Measurements from ENCODE around the gene CHST11.

DNA sequence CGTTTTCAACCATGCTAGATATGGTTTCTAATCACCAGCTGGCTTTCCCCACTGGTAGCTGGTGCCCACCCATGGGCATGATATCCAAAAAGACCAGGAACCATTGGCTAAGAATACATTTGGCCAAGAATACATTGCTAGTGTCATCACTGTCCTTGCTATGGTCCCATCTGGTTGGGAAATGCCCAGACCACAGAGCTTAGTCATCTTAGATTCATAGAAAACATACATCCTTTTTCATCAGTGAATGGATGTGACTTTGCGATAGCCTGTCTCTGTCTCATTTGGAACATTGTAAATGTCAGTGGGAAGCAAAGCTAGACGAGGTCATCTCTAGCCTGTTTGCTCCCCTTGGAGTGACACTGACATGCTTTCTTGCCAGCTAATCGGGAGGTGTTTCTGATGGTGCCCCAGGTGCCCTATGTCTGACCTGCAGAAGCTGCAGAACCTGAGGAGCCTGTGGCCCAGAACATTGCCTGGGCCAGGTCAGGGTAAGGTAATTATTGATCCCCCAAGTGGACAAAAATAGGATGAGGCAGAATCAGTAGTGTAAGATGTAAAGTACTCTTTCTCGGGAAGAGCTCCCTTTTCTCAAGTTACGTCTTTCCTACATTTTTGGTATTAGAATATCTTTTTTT lies 306.5 kb downstream of the CHST11 start:
- TF ChIP-seq, protein P1, sequence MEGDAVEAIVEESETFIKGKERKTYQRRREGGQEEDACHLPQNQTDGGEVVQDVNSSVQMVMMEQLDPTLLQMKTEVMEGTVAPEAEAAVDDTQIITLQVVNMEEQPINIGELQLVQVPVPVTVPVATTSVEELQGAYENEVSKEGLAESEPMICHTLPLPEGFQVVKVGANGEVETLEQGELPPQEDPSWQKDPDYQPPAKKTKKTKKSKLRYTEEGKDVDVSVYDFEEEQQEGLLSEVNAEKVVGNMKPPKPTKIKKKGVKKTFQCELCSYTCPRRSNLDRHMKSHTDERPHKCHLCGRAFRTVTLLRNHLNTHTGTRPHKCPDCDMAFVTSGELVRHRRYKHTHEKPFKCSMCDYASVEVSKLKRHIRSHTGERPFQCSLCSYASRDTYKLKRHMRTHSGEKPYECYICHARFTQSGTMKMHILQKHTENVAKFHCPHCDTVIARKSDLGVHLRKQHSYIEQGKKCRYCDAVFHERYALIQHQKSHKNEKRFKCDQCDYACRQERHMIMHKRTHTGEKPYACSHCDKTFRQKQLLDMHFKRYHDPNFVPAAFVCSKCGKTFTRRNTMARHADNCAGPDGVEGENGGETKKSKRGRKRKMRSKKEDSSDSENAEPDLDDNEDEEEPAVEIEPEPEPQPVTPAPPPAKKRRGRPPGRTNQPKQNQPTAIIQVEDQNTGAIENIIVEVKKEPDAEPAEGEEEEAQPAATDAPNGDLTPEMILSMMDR (IDR thresholded peaks at IDR 0.05; ENCODE audit: borderline replicate concordance, extremely low read depth, low read length, poor library complexity, severe bottlenecking) = no peak
- TF ChIP-seq EZH2 (IDR thresholded peaks at IDR 0.05; ENCODE audit: borderline replicate concordance, low read depth, low read length, severe bottlenecking) = no peak

Measured in DND-41 (cell line).